Activated naive CD4-positive, alpha-beta T cell treated with anti-CD3 and anti-CD28 coated beads for 36 hours (primary cell): ENCODE data around the gene ZNF620. TPM values are rescaled to one million over a fixed set of nuclear protein-coding genes. Genes with fewer than 3 reads are reported as not detected.

Experiments used
- CTCF ChIA-PET: fragments of 350-600 bp; sonication (Branson Sonifier 250); formaldehyde crosslinking; loops from one replicate; lab custom pipeline; 2021; ENCODE audit warnings: antibody characterized with exemption; lab: Charles Lee
- DNase-seq: peaks from one replicate; pipeline ENCODE4 v3.0.0-alpha.2; 2020
- H3K27ac Mint-ChIP-seq: one replicate; pipeline ENCODE4 v1.8.0; 2021; ENCODE audit warnings: mild to moderate bottlenecking, mixed read lengths
- H3K27me3 Mint-ChIP-seq: one replicate; pipeline ENCODE4 v1.8.0; 2021; ENCODE audit warnings: low read depth, mixed read lengths
- H3K36me3 Mint-ChIP-seq: one replicate; pipeline ENCODE4 v1.8.0; 2021; ENCODE audit warnings: low read depth, mixed read lengths
- H3K4me1 Mint-ChIP-seq: one replicate; pipeline ENCODE4 v1.8.0; 2021; ENCODE audit warnings: low read depth, mixed read lengths
- H3K4me3 Mint-ChIP-seq: one replicate; pipeline ENCODE4 v1.8.0; 2021; ENCODE audit warnings: mild to moderate bottlenecking, moderate library complexity, mixed read lengths
- H3K9me3 Mint-ChIP-seq: one replicate; pipeline ENCODE4 v1.8.0; 2021; ENCODE audit warnings: mixed read lengths
- intact Hi-C: fragments of 100-400 bp; cut with micrococcal nuclease; formaldehyde crosslinking; loops from one replicate; pipeline ENCODE4 v1.15.1; 2023
- total RNA-seq, 2 experiments: library from RNA; stranded (reverse); gene quantifications; one replicate each; pipeline ENCODE4 v1.2.3, GENCODE V29; 2021

The ZNF620 gene
- total RNA-seq, 2 experiments from 2014 or later = 2.3 TPM

GRCh38 chr3:40468018-40468417, 37.8 kb upstream of the ZNF620 start:
- H3K27ac Mint-ChIP-seq = no peak overlapping the region
- no peak overlapping the region for H3K4me3 Mint-ChIP-seq
- no peak for DNase-seq
- H3K9me3 Mint-ChIP-seq = no peaks in the 10 kb centered on the region
- H3K27me3 Mint-ChIP-seq = no peaks in the 10 kb centered on the region
- intact Hi-C loops = no loop called here
- H3K36me3 Mint-ChIP-seq = peaks cover 35% of the 10 kb centered on the region
- H3K4me1 Mint-ChIP-seq = peaks cover 11% of the 10 kb centered on the region
- CTCF ChIA-PET = interaction anchor here (0.7 kb wide), 1 partner anchor 25 kb away, joined by 5 read pairs; no protein-coding TSS in a partner anchor

- intact Hi-C loops = no loop called here
- Mint-ChIP-seq H3K4me1 (peaks cover 2% of the 10 kb centered on the region), H3K36me3 (peaks cover 15% of the 10 kb centered on the region), H3K27ac (no peak overlapping the region), H3K4me3 (no peak overlapping the region), H3K9me3 (no peaks in the 10 kb centered on the region), H3K27me3 (no peaks in the 10 kb centered on the region)
- no peak for DNase-seq
- CTCF ChIA-PET = interaction anchor here (0.6 kb wide), 1 partner anchor 12 kb away, joined by 3 read pairs; no protein-coding TSS in a partner anchor
These were observed 35.1 kb upstream of the ZNF620 start for GRCh38 chr3:40470701-40471100.

- H3K36me3 Mint-ChIP-seq = peaks cover 6% of the 10 kb centered on the region
- intact Hi-C loops = loop anchor here (1.0 to 2.0 kb wide), 3 partner anchors 24 to 48 kb away; partner anchors contain the start of gene ZNF621
- H3K4me3 Mint-ChIP-seq = peak within 1 kb of the TSS; percentile 84
- DNase-seq = peak; percentile 55
- H3K27me3 Mint-ChIP-seq = no peaks in the 10 kb centered on the region
- H3K4me1 Mint-ChIP-seq = peaks cover 10% of the 10 kb centered on the region
- H3K9me3 Mint-ChIP-seq = no peaks in the 10 kb centered on the region
- H3K27ac Mint-ChIP-seq = peak within 1 kb of the TSS; percentile 54
- CTCF ChIA-PET = interaction anchor here (1.1 to 2.2 kb wide), 2 partner anchors 29 to 110 kb away, joined by 3 to 5 read pairs; partner anchors contain the start of gene ZNF620
These were observed 29.1 kb upstream of the ZNF620 start, which contains the start of gene ZNF619 for GRCh38 chr3:40476478-40477470. Gene ZNF619, plus strand, starts transcription at chr3:40477122. Its CDS starts 858 bp downstream, at chr3:40477980.

GRCh38 chr3:40477666-40478065, 28.2 kb upstream of the ZNF620 start:
- intact Hi-C loops = loop anchor here (1.0 to 2.0 kb wide), 3 partner anchors 25 to 47 kb away; partner anchors contain the start of gene ZNF621

DNA sequence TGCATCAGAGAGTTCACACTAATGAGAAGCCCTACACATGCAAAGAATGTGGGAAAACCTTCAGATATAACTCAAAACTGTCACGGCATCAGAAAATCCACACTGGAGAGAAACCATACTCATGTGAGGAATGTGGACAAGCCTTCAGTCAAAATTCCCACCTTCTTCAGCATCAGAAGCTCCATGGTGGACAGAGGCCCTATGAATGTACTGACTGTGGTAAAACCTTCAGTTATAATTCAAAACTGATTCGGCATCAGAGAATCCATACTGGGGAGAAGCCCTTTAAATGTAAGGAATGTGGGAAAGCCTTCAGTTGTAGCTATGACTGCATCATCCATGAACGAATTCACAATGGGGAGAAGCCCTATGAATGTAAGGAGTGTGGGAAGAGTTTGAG, 18.7 kb upstream of the ZNF620 start:
- intact Hi-C loops = no loop called here

More at GRCh38 chr3:40477666-40478065, 28.2 kb upstream of the ZNF620 start:
- no peaks in the 10 kb centered on the region for H3K27me3 Mint-ChIP-seq
- H3K9me3 Mint-ChIP-seq = no peaks in the 10 kb centered on the region
- peak overlapping the region; percentile 84 for H3K4me3 Mint-ChIP-seq
- H3K27ac Mint-ChIP-seq = no peak overlapping the region
- CTCF ChIA-PET = interaction anchor here (1.1 to 2.2 kb wide), 2 partner anchors 28 to 109 kb away, joined by 3 to 5 read pairs; partner anchors contain the start of gene ZNF620
- H3K4me1 Mint-ChIP-seq = peaks cover 10% of the 10 kb centered on the region
- peaks cover 9% of the 10 kb centered on the region for H3K36me3 Mint-ChIP-seq
- DNase-seq = no peak

GRCh38 chr3:40490916-40491315, 14.9 kb upstream of the ZNF620 start:
- H3K27ac Mint-ChIP-seq = no peak overlapping the region
- H3K4me3 Mint-ChIP-seq = no peak overlapping the region
- peaks cover 32% of the 10 kb centered on the region for H3K36me3 Mint-ChIP-seq
- DNase-seq = no peak
- intact Hi-C loops = no loop called here
- CTCF ChIA-PET = interaction anchor here (1.0 kb wide), 1 partner anchor 11 kb away, joined by 3 read pairs; no protein-coding TSS in a partner anchor
- H3K4me1 Mint-ChIP-seq = no peaks in the 10 kb centered on the region
- H3K9me3 Mint-ChIP-seq = peaks cover 24% of the 10 kb centered on the region
- no peaks in the 10 kb centered on the region for H3K27me3 Mint-ChIP-seq

More for the DNA sequence above, 18.7 kb upstream of the ZNF620 start:
- no peaks in the 10 kb centered on the region for H3K27me3 Mint-ChIP-seq
- CTCF ChIA-PET = no interaction called here
- no peak overlapping the region for H3K27ac Mint-ChIP-seq
- H3K4me3 Mint-ChIP-seq = no peak overlapping the region
- peaks cover 2% of the 10 kb centered on the region for H3K4me1 Mint-ChIP-seq
- peaks cover 41% of the 10 kb centered on the region for H3K36me3 Mint-ChIP-seq
- no peak for DNase-seq
- peaks cover 24% of the 10 kb centered on the region for H3K9me3 Mint-ChIP-seq

- Mint-ChIP-seq H3K27ac (no peak overlapping the region), H3K4me1 (no peaks in the 10 kb centered on the region), H3K9me3 (peaks cover 1% of the 10 kb centered on the region), H3K36me3 (peaks cover 5% of the 10 kb centered on the region), H3K27me3 (no peaks in the 10 kb centered on the region), H3K4me3 (no peak overlapping the region)
- DNase-seq = no peak
- CTCF ChIA-PET = no interaction called here
- intact Hi-C loops = no loop called here
These were observed 11.1 kb upstream of the ZNF620 start for GRCh38 chr3:40494698-40495097.

DNA sequence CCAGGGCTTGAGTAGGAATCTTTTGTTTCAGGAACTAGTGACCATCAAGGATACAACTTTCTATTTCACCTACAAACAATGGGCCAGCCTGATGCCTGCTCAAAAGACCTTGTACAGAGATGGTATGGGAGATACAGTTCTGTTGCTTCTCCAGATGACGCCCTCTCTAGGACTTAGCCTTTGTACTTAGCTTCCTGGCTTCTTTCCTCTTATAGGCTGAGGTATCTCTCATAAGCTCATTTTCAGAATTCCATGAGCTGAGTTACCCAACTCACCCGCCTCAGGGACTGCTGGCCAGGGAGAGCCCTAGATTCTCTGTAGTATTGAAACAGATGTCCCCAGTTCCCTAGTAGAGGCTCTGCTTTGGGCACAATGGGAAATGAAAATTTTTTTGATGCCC, 8.6 kb upstream of the ZNF620 start:
- no peaks in the 10 kb centered on the region for H3K27me3 Mint-ChIP-seq
- no peak overlapping the region for H3K4me3 Mint-ChIP-seq
- no peaks in the 10 kb centered on the region for H3K4me1 Mint-ChIP-seq

GRCh38 chr3:40499952-40500351, 5.9 kb upstream of the ZNF620 start:
- intact Hi-C loops = no loop called here
- peaks cover 5% of the 10 kb centered on the region for H3K4me1 Mint-ChIP-seq
- H3K27ac Mint-ChIP-seq = no peak overlapping the region
- no peaks in the 10 kb centered on the region for H3K27me3 Mint-ChIP-seq
- no peaks in the 10 kb centered on the region for H3K36me3 Mint-ChIP-seq
- no peak for DNase-seq
- CTCF ChIA-PET = no interaction called here
- H3K9me3 Mint-ChIP-seq = no peaks in the 10 kb centered on the region
- no peak overlapping the region for H3K4me3 Mint-ChIP-seq

More for the DNA sequence above, 8.6 kb upstream of the ZNF620 start:
- Mint-ChIP-seq H3K9me3 (no peaks in the 10 kb centered on the region), H3K27ac (no peak overlapping the region), H3K36me3 (no peaks in the 10 kb centered on the region)
- intact Hi-C loops = no loop called here
- no peak for DNase-seq
- CTCF ChIA-PET = interaction anchor here (0.5 kb wide), 1 partner anchor 83 kb away, joined by 3 read pairs; no protein-coding TSS in a partner anchor

GRCh38 chr3:40502034-40502433, 3.8 kb upstream of the ZNF620 start:
- H3K36me3 Mint-ChIP-seq = peaks cover 3% of the 10 kb centered on the region
- no peak overlapping the region for H3K27ac Mint-ChIP-seq
- H3K4me1 Mint-ChIP-seq = peaks cover 16% of the 10 kb centered on the region
- no peak overlapping the region for H3K4me3 Mint-ChIP-seq
- H3K9me3 Mint-ChIP-seq = no peaks in the 10 kb centered on the region
- DNase-seq = no peak
- intact Hi-C loops = no loop called here
- CTCF ChIA-PET = no interaction called here
- no peaks in the 10 kb centered on the region for H3K27me3 Mint-ChIP-seq

DNA sequence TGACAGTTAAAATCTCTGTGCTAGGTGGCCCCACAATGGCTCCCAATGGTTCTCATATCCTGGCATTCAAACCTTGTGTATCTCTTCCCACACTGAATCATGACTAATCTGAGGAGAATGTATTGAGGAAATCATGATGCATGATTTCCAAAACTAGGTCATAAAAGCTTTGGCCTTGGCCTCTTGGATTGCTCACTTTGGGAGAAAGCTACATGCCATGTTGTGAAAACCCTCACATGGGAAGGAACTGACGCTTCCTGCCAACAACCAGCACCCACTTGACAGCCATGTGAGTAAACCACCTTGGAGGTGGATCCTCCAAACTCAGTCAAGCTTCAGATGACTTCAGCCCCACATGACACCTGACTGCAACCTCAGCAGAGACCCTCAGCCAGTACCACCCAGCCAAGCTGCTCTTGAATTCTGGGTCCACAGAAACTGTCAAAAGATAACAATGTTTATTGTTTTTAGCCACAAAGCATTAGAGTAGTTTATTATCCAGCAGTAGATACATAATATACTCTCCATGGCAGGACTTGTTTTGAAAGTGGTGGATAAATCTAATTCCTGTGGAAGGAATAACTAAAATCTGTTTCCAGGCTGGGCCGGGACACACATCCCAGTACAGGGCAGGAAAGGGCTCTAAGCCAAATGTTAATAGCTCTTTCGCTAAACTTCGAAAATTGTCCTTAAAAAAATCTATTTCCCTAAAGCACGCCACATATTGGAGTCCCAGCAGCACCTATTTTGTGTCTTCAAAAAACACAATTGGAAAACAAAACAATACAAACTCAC, 1.0 kb upstream of the ZNF620 start:
- Mint-ChIP-seq H3K9me3 (no peaks in the 10 kb centered on the region), H3K27ac (no peak overlapping the region), H3K4me3 (peak overlapping the region; percentile 86), H3K36me3 (peaks cover 12% of the 10 kb centered on the region), H3K27me3 (no peaks in the 10 kb centered on the region), H3K4me1 (peaks cover 16% of the 10 kb centered on the region)
- intact Hi-C loops = loop anchor here (2.0 kb wide), 2 partner anchors 28 to 52 kb away; partner anchors contain the start of gene ZNF619
- peak; percentile 26 for DNase-seq
- CTCF ChIA-PET = interaction anchor here (0.5 to 1.8 kb wide), 8 partner anchors 19 to 488 kb away, joined by 3 to 5 read pairs (median 4); partner anchors contain the start of gene ZNF619
